ENCODE results near the gene ZNF598. TPM values are rescaled to one million over a fixed set of nuclear protein-coding genes. Genes with fewer than 3 reads are reported as not detected.
"Not testable (repeated sequence)": the region's sequence is repeated elsewhere in the genome, so short reads cannot be mapped to it uniquely, and the experiment has no call there.

ZNF598 gene
- total RNA-seq, 2 donors from 2014 or later = 45.4 to 64.3 TPM

DNA sequence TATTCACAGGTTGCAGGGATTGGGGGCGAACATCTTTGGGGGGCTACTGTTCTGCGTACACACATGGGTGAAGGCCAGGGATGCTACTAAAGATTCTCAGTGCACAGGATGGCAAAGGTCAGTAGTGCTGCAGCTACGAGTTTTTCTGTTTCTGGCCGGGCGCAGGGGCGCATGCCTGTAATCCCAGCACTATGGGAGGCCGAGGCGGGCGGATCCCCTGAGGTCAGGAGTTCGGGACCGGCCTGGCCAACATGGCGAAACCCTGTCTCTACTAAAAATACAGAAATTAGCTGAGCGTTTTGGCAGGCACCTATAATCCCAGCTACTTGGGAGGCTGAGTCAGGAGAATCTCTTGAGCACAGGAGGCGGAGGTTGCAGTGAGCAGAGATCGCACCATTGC is 3.9 kb upstream of the ZNF598 start:
- no peak for DNase-seq

DNA sequence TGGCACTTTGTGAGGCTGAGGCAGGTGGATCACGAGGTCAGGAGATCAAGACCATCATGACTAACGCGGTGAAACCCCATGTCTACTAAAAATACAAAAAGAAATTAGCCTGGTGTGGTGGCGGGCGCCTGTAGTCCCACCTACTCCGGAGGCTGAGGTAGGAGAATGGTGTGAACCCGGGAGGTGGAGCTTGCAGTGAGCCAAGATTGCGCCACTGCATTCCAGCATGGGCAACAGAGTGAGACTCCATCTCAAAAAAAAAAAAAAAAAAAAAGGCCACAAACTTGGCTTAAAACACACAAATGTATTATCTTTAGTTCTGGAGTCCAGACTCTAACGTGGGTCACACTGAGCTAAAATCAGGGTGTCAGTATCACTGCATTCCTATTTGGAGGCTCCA is 2.1 kb upstream of the ZNF598 start:
- H3K4me1 ChIP-seq = peaks cover 16% of the 10 kb centered on the region
- H3K36me3 ChIP-seq; H3K27me3 ChIP-seq; intact Hi-C loops (cut with DNase I); H3K27ac ChIP-seq; DNase-seq; H3K9me3 ChIP-seq; H3K4me3 ChIP-seq; H3K9ac ChIP-seq (ENCODE audit: low read depth in 2 of 2, low read length in 2 of 2): not testable (repeated sequence)

More for the DNA sequence above, 3.9 kb upstream of the ZNF598 start:
- Histone ChIP-seq H3K27me3 (no peaks in the 10 kb centered on the region), H3K27ac (no peak overlapping the region), H3K36me3 (no peaks in the 10 kb centered on the region), H3K4me1 (peaks cover 2% of the 10 kb centered on the region), H3K9me3 (no peaks in the 10 kb centered on the region), H3K9ac (ENCODE audit: low read depth in 2 of 2, low read length in 2 of 2) (no peak overlapping the region), H3K4me3 (no peak overlapping the region)
- TF ChIP-seq, protein P1, sequence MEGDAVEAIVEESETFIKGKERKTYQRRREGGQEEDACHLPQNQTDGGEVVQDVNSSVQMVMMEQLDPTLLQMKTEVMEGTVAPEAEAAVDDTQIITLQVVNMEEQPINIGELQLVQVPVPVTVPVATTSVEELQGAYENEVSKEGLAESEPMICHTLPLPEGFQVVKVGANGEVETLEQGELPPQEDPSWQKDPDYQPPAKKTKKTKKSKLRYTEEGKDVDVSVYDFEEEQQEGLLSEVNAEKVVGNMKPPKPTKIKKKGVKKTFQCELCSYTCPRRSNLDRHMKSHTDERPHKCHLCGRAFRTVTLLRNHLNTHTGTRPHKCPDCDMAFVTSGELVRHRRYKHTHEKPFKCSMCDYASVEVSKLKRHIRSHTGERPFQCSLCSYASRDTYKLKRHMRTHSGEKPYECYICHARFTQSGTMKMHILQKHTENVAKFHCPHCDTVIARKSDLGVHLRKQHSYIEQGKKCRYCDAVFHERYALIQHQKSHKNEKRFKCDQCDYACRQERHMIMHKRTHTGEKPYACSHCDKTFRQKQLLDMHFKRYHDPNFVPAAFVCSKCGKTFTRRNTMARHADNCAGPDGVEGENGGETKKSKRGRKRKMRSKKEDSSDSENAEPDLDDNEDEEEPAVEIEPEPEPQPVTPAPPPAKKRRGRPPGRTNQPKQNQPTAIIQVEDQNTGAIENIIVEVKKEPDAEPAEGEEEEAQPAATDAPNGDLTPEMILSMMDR (IDR thresholded peaks at IDR 0.05) = no peak
- intact Hi-C loops (cut with DNase I) = no loop called here

DNA sequence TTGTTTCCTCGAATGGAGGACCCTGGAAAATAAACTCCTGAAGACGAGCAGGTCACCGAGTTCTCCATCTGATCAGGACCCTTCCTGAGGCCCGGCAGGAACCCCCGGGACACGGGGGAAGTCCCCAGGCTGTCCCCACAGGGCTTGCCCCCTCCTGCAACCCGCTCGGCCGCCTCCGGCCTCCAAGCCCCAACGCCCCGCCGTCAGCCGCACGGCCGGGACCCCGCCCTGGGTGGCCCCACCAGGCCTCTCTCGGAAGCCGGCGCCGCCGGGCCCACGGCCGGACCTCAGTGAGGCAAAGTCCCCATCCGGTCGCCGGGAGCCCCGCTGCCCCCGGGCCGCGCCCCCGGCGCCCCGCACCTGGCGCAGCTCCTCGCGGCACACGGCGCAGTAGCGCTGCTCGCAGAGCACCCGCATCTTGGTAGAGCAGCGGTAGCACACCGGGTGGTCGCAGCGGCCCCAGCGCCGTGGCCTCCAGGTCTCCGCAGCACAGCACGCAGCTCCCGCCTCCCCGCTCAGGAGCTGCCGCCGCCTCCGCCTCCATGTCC is 383 bp downstream of the ZNF598 start:
- Histone ChIP-seq H3K36me3 (no peaks in the 10 kb centered on the region), H3K9me3 (no peaks in the 10 kb centered on the region), H3K27me3 (no peaks in the 10 kb centered on the region), H3K4me3 (peak overlapping the region; percentile 95), H3K9ac (ENCODE audit: low read depth in 2 of 2, low read length in 2 of 2) (peak overlapping the region; percentile 98), H3K27ac (peak overlapping the region; percentile 72), H3K4me1 (peaks cover 27% of the 10 kb centered on the region)
- TF ChIP-seq, protein P1 (IDR thresholded peaks at IDR 0.05) = no peak
- no peak for DNase-seq
- intact Hi-C loops (cut with DNase I) = no loop called here

DNA sequence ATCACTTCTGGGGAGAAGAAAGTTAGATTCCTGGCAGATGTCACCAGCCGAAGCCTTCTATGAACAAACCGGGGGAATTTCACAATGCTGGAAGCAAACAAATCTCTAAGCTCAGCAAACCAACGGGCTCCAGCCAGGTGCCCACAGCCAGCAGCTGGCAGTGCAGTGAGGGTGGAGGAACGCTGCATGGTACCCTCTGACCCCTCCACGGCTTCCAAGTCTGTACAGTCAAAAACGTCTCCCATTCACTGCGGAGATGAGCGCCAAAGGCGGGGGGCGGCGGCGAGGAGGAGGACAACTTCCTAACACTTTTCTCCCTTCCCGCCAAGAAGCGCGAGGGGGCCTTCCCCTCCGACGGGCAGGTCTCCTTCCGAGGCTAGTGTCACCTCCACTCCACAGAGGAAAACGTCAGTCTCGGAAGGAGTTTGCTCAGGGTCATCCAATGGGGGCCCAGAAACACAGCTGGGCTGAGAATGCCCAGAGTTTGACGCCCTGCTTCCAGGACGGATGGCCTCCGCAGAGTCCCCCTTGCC is 924 bp downstream of the ZNF598 start:
- TF ChIP-seq, protein P1 (IDR thresholded peaks at IDR 0.05) = no peak
- no peaks in the 10 kb centered on the region for H3K9me3 ChIP-seq
- DNase-seq = peak; percentile 52
- H3K4me3 ChIP-seq = peak overlapping the region; percentile 95
- no peaks in the 10 kb centered on the region for H3K36me3 ChIP-seq
- peak overlapping the region; percentile 98 for H3K9ac ChIP-seq (ENCODE audit: low read depth in 2 of 2, low read length in 2 of 2)
- intact Hi-C loops (cut with DNase I) = no loop called here
- peaks cover 31% of the 10 kb centered on the region for H3K4me1 ChIP-seq
- peak overlapping the region; percentile 72 for H3K27ac ChIP-seq
- H3K27me3 ChIP-seq = no peaks in the 10 kb centered on the region

DNA sequence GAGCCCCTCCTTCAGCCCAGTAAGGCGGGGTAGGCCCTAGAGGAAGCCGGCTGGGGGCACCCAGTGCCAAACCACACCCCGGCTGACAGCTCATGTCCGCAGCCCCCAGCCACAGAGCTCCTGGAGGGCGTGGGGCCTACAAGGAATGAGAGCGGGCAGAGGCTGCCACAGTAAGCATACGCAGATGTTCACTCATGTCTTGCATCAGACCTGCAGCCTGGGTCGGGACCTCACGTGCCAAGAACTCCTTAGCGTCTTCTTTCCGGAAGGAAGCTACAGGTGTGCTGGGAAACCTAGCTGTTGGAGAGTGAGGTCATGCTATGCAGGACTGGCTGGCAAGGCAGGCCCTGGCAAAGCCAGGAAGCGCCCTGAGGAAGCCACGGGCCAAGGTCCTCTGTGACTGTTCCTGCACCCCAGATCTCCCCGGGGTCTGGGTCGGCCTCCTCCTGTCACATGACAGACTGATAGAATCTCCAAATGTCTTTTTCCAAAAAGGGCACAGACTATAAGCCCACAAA is 1.6 kb downstream of the ZNF598 start:
- intact Hi-C loops (cut with DNase I) = no loop called here
- no peaks in the 10 kb centered on the region for H3K27me3 ChIP-seq
- DNase-seq = peak; percentile 71
- peak overlapping the region; percentile 95 for H3K4me3 ChIP-seq
- H3K27ac ChIP-seq = peak overlapping the region; percentile 72
- TF ChIP-seq, protein P1 (IDR thresholded peaks at IDR 0.05) = no peak
- peaks cover 5% of the 10 kb centered on the region for H3K36me3 ChIP-seq
- H3K4me1 ChIP-seq = peaks cover 31% of the 10 kb centered on the region
- no peaks in the 10 kb centered on the region for H3K9me3 ChIP-seq
- peak overlapping the region; percentile 98 for H3K9ac ChIP-seq (ENCODE audit: low read depth in 2 of 2, low read length in 2 of 2)
